ENCODE data around the gene BANF1. TPM values are rescaled to one million over a fixed set of nuclear protein-coding genes. Genes with fewer than 3 reads are reported as not detected.

BANF1 gene
- total and polyA plus RNA-seq, 2 of the 13 experiments (the other 11 are each of a cell fraction or from before 2014, with no cell fraction given) = 40.5 to 86.5 TPM

GRCh38 chr11:66051766-66052663 is 49.7 kb downstream of the BANF1 start, which contains the start of gene SF3B2 (continued):
- TF ChIP-seq ZNF710 (CRISPR knock-in tag; IDR thresholded peaks at IDR 0.05; ENCODE audit: borderline replicate concordance) (peak; percentile 36; the same call in 1 of the 2 replicates), PBX2 (CRISPR knock-in tag; IDR thresholded peaks at IDR 0.05) (no peak), CBX1 (IDR thresholded peaks at IDR 0.05; ENCODE audit: low read depth) (no peak), ZNF367 (CRISPR knock-in tag; IDR thresholded peaks at IDR 0.05; ENCODE audit: borderline replicate concordance) (0 out of 2 replicates have a peak, but pooled peaks have one; percentile 12), POGZ (CRISPR knock-in tag; IDR thresholded peaks at IDR 0.05) (no peak), ZSCAN9 (CRISPR knock-in tag; IDR thresholded peaks at IDR 0.05; ENCODE audit: borderline replicate concordance) (peak; percentile 53), SP2 (CRISPR knock-in tag; IDR thresholded peaks at IDR 0.05) (peak; percentile 95), ZBTB38 (CRISPR knock-in tag; IDR thresholded peaks at IDR 0.05) (no peak; the same call in 1 of the 2 replicates), ZNF746 (CRISPR knock-in tag; IDR thresholded peaks at IDR 0.05) (no peak), MXD1 (CRISPR knock-in tag; IDR thresholded peaks at IDR 0.05) (no peak; the same call in 1 of the 2 replicates), ZNF138 (CRISPR knock-in tag; IDR thresholded peaks at IDR 0.05; ENCODE audit: low read depth) (0 out of 2 replicates have a peak, but pooled peaks have one; percentile 40), ZNF160 (CRISPR knock-in tag; IDR thresholded peaks at IDR 0.05) (no peak), CBFB (CRISPR knock-in tag; IDR thresholded peaks at IDR 0.05) (peak; percentile 92), SNAPC2 (CRISPR knock-in tag; IDR thresholded peaks at IDR 0.05) (0 out of 2 replicates have a peak, but pooled peaks have one; percentile 61), ELF1 (CRISPR knock-in tag; IDR thresholded peaks at IDR 0.05) (peak; percentile 100), GTF2F1 (IDR thresholded peaks at IDR 0.05; ENCODE audit: low read length) (no peak), ZBTB37 (CRISPR knock-in tag; IDR thresholded peaks at IDR 0.05) (no peak)
- TF ChIP-seq, protein P1, sequence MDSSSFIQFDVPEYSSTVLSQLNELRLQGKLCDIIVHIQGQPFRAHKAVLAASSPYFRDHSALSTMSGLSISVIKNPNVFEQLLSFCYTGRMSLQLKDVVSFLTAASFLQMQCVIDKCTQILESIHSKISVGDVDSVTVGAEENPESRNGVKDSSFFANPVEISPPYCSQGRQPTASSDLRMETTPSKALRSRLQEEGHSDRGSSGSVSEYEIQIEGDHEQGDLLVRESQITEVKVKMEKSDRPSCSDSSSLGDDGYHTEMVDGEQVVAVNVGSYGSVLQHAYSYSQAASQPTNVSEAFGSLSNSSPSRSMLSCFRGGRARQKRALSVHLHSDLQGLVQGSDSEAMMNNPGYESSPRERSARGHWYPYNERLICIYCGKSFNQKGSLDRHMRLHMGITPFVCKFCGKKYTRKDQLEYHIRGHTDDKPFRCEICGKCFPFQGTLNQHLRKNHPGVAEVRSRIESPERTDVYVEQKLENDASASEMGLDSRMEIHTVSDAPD (CRISPR knock-in tag; IDR thresholded peaks at IDR 0.05) = peak; percentile 68; the same call in 1 of the 2 replicates

Measured in HepG2 (cell line).